Neural progenitor cell (in vitro differentiated cells): ENCODE results near the gene ERGIC3. TPM values are rescaled to one million over a fixed set of nuclear protein-coding genes. Genes with fewer than 3 reads are reported as not detected.
A peak's percentile ranks its signal among the peaks of the same experiment; 100 is the strongest.

ENCODE experiments used
- DNase-seq: peaks from one replicate; pipeline ENCODE4 v3.0.0-alpha.2; 2016; ENCODE audit warnings: low spot score
- H2AFZ ChIP-seq: fragments of 200-600 bp; sonication (generic); replicated peaks from 2 replicates; pipeline ENCODE4 v1.6.1; 2016; ENCODE audit warnings: antibody characterized with exemption
- H3F3A ChIP-seq: fragments of 200-600 bp; sonication (generic); 2 replicates; pipeline ENCODE4 v1.6.1; 2016; ENCODE audit warnings: antibody characterized with exemption, low read depth
- H3K27ac ChIP-seq: fragments of 200-600 bp; sonication (generic); 2 replicates; pipeline ENCODE4 v1.5.1; 2016; ENCODE audit warnings: mild to moderate bottlenecking
- H3K27me3 ChIP-seq: fragments of 200-600 bp; sonication (generic); 2 replicates; pipeline ENCODE4 v1.6.1; 2016; ENCODE audit warnings: mild to moderate bottlenecking, moderate library complexity
- H3K36me3 ChIP-seq: fragments of 200-600 bp; sonication (generic); 2 replicates; pipeline ENCODE4 v1.5.1; 2016
- H3K4me1 ChIP-seq: fragments of 200-600 bp; sonication (generic); 2 replicates; pipeline ENCODE4 v1.6.1; 2016; ENCODE audit warnings: mixed run types
- H3K4me2 ChIP-seq: fragments of 200-600 bp; sonication (generic); 2 replicates; pipeline ENCODE4 v1.6.1; 2016
- H3K4me3 ChIP-seq: fragments of 200-600 bp; sonication (generic); 2 replicates; pipeline ENCODE4 v1.5.1; 2016
- H3K79me2 ChIP-seq: fragments of 200-600 bp; sonication (generic); 2 replicates; pipeline ENCODE4 v1.6.1; 2016; ENCODE audit warnings: low read depth
- H3K9ac ChIP-seq: fragments of 200-600 bp; sonication (generic); 2 replicates; pipeline ENCODE4 v1.6.1; 2016
- H3K9me3 ChIP-seq: fragments of 200-600 bp; sonication (generic); 2 replicates; pipeline ENCODE4 v1.5.1; 2016; ENCODE audit warnings: low read depth
- H4K20me1 ChIP-seq: fragments of 200-600 bp; sonication (generic); 2 replicates; pipeline ENCODE4 v1.6.1; 2016; ENCODE audit warnings: low read depth
- H3K27ac Mint-ChIP-seq: 3 replicates; pipeline ENCODE4 v1.8.0; 2021; ENCODE audit warnings: mixed read lengths
- H3K27me3 Mint-ChIP-seq: 2 replicates; pipeline ENCODE4 v1.8.0; 2022; ENCODE audit warnings: low read depth, mild to moderate bottlenecking, inconsistent platforms, moderate library complexity, mixed read lengths; ENCODE audit not compliant: insufficient read depth
- H3K36me3 Mint-ChIP-seq: 3 replicates; pipeline ENCODE4 v1.8.0; 2021; ENCODE audit warnings: mixed read lengths
- H3K4me1 Mint-ChIP-seq: 3 replicates; pipeline ENCODE4 v1.8.0; 2021; ENCODE audit warnings: mixed read lengths
- H3K4me3 Mint-ChIP-seq: 3 replicates; pipeline ENCODE4 v1.8.0; 2021; ENCODE audit warnings: mild to moderate bottlenecking, moderate library complexity, mixed read lengths
- H3K9me3 Mint-ChIP-seq: 3 replicates; pipeline ENCODE4 v1.8.0; 2020; ENCODE audit warnings: mixed read lengths
- EZH2 ChIP-seq: fragments of 200-600 bp; sonication (generic); IDR thresholded peaks from 2 replicates; pipeline ENCODE4 v1.6.1; 2017; ENCODE audit warnings: antibody characterized with exemption, mild to moderate bottlenecking, moderate library complexity
- EZH2phosphoT487 ChIP-seq: fragments of 200-600 bp; sonication (generic); IDR thresholded peaks from 2 replicates; pipeline ENCODE4 v1.6.1; 2017; ENCODE audit warnings: antibody characterized with exemption
- total RNA-seq: library from RNA; depleted of rRNA; stranded (reverse); fragments of >200 nt; gene quantifications from 2 replicates; pipeline ENCODE4 v1.2.3, GENCODE V29; 2015; ENCODE audit warnings: low replicate concordance
- TF ChIP-seq, protein P1 (sequence below): fragments of 200-600 bp; sonication (generic); IDR thresholded peaks from 2 replicates; pipeline ENCODE4 v1.5.1; 2017; ENCODE audit warnings: antibody characterized with exemption, mild to moderate bottlenecking

The ERGIC3 gene
- total RNA-seq, 1 donor from 2014 or later: 271 TPM

DNA sequence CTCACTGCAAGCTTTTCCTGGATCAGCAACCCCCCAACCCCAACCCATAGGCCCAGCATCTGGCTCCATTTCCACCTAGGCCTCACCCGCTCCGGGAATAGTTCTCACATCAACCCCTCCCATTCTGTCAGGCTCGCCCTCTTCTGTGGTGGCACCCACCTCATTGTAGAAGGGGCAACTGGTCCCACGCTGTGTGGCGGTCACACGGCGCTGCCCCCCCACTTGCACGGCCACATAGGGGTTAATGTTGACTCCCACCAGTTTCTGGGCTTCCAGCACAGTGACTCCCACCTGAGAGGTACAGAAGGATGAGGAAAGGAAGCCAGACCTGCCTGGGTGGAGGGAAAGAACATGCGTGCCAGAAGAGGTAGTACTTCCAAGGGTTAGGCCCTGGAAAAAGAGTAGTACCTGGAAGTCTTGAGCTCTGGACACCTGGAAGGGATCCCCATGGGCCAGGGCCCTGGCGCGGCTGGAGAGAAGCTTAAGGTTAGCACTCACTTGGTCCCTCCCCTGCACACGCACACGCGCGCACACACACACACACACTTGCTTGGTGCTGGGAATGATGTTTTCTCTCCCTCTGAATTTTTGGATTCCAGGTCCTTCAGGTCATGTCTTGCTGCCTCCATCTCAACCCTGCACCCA is 61.1 kb downstream of the ERGIC3 start:
- H3K79me2 ChIP-seq: no peaks in the 10 kb centered on the region
- TF ChIP-seq EZH2phosphoT487 (no peak), EZH2 (no peak)
- TF ChIP-seq, protein P1, sequence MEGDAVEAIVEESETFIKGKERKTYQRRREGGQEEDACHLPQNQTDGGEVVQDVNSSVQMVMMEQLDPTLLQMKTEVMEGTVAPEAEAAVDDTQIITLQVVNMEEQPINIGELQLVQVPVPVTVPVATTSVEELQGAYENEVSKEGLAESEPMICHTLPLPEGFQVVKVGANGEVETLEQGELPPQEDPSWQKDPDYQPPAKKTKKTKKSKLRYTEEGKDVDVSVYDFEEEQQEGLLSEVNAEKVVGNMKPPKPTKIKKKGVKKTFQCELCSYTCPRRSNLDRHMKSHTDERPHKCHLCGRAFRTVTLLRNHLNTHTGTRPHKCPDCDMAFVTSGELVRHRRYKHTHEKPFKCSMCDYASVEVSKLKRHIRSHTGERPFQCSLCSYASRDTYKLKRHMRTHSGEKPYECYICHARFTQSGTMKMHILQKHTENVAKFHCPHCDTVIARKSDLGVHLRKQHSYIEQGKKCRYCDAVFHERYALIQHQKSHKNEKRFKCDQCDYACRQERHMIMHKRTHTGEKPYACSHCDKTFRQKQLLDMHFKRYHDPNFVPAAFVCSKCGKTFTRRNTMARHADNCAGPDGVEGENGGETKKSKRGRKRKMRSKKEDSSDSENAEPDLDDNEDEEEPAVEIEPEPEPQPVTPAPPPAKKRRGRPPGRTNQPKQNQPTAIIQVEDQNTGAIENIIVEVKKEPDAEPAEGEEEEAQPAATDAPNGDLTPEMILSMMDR: no peak
- DNase-seq: no peak
- peaks cover 7% of the 10 kb centered on the region for H4K20me1 ChIP-seq
- H3K9ac ChIP-seq: no peak overlapping the region
- no peaks in the 10 kb centered on the region for H3K9me3 ChIP-seq
- peaks cover 7% of the 10 kb centered on the region for H3K4me1 Mint-ChIP-seq
- no peak overlapping the region for H2AFZ ChIP-seq
- peaks cover 5% of the 10 kb centered on the region for H3K4me1 ChIP-seq
- peaks cover 53% of the 10 kb centered on the region for H3K27me3 ChIP-seq
- H3K4me3 Mint-ChIP-seq: peak overlapping the region; percentile 33
- H3K27ac Mint-ChIP-seq: no peak overlapping the region
- peaks cover 19% of the 10 kb centered on the region for H3K27me3 Mint-ChIP-seq
- peaks cover 2% of the 10 kb centered on the region for H3K36me3 Mint-ChIP-seq
- H3K4me3 ChIP-seq: no peak overlapping the region
- H3K9me3 Mint-ChIP-seq: peaks cover 3% of the 10 kb centered on the region
- H3K4me2 ChIP-seq: no peak overlapping the region
- H3F3A ChIP-seq: no peaks in the 10 kb centered on the region
- no peak overlapping the region for H3K27ac ChIP-seq
- H3K36me3 ChIP-seq: no peaks in the 10 kb centered on the region

DNA sequence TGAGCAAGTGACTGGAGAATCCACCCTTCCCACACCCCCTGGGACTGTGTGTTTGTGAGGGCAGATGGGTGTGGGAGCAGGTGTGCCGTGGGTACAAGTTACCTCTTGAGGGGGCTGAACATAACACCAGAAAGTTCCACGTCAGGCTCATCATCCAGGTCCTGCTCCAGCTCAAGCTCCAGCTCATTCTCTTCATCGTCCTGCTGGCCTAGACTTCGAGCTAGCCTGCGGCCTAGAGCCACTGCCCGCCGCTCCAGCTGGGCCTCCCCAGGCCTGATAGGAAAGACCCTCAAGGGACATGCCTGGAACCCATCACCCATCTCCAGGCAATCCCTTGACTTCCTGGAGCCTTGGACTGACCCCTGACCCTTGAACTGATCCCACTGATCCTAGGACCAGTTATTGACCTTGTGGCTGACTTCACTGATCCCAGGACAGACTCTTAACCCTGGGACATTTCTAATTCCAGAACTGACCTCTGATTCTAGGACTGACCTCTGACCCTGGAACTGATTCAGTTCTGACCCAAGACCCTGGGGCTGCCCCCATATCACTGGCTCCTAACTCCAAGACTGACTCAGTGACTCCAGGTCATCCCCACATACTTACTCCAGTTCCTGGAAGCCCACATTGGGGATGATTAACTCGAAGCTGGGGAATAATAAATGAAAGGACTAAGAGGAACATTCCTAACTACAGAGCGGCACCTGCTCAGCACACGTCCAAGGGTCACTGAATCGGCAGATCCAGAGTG is 62.0 kb downstream of the ERGIC3 start:
- peaks cover 51% of the 10 kb centered on the region for H3K27me3 ChIP-seq
- H3K4me3 ChIP-seq: no peak overlapping the region
- no peak overlapping the region for H3K4me2 ChIP-seq
- H2AFZ ChIP-seq: no peak overlapping the region
- peaks cover 2% of the 10 kb centered on the region for H3K36me3 Mint-ChIP-seq
- H3K79me2 ChIP-seq: no peaks in the 10 kb centered on the region
- no peak for TF ChIP-seq EZH2
- TF ChIP-seq EZH2phosphoT487: no peak
- TF ChIP-seq, protein P1: no peak
- H3K36me3 ChIP-seq: no peaks in the 10 kb centered on the region
- peaks cover 7% of the 10 kb centered on the region for H4K20me1 ChIP-seq
- no peak overlapping the region for H3K9ac ChIP-seq
- H3K27ac Mint-ChIP-seq: no peak overlapping the region
- H3K27ac ChIP-seq: no peak overlapping the region
- peaks cover 3% of the 10 kb centered on the region for H3K9me3 Mint-ChIP-seq
- H3K4me1 ChIP-seq: peaks cover 5% of the 10 kb centered on the region
- peak overlapping the region; percentile 33 for H3K4me3 Mint-ChIP-seq
- H3K4me1 Mint-ChIP-seq: peaks cover 7% of the 10 kb centered on the region
- DNase-seq: no peak
- H3K9me3 ChIP-seq: no peaks in the 10 kb centered on the region
- no peaks in the 10 kb centered on the region for H3F3A ChIP-seq
- H3K27me3 Mint-ChIP-seq: peaks cover 19% of the 10 kb centered on the region

DNA sequence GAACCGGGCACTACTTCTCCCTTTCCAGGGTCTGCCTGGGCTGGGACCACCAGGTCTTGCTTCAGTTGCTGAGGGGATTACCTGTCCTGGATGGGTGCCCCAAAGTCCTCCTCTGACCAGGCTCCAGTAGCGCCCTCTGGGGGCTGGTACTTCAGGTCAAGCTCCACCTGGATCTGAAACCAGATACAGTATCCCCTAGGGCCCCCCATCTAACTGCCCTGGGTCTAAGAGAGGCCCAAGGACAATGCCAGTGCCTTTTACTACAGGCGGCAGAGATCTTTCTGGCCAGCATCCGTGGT is 62.5 kb downstream of the ERGIC3 start:
- H3K27ac ChIP-seq: no peak overlapping the region
- Mint-ChIP-seq H3K27ac (no peak overlapping the region), H3K36me3 (peaks cover 2% of the 10 kb centered on the region), H3K27me3 (peaks cover 16% of the 10 kb centered on the region), H3K4me1 (peaks cover 7% of the 10 kb centered on the region), H3K4me3 (no peak overlapping the region), H3K9me3 (peaks cover 3% of the 10 kb centered on the region)
- H3K36me3 ChIP-seq: no peaks in the 10 kb centered on the region
- peaks cover 5% of the 10 kb centered on the region for H3K4me1 ChIP-seq
- H3K79me2 ChIP-seq: no peaks in the 10 kb centered on the region
- H3K9me3 ChIP-seq: no peaks in the 10 kb centered on the region
- peaks cover 7% of the 10 kb centered on the region for H4K20me1 ChIP-seq
- H3K27me3 ChIP-seq: peaks cover 46% of the 10 kb centered on the region
- no peak overlapping the region for H3K9ac ChIP-seq
- no peak overlapping the region for H3K4me2 ChIP-seq
- H3F3A ChIP-seq: no peaks in the 10 kb centered on the region
- TF ChIP-seq, protein P1: peak; percentile 51
- TF ChIP-seq EZH2: no peak
- no peak overlapping the region for H2AFZ ChIP-seq
- H3K4me3 ChIP-seq: no peak overlapping the region
- DNase-seq: peak; percentile 61
